Fibroblast of skin of left biceps (primary cell): ENCODE measurements around the gene CTNNB1.
A peak's percentile ranks its signal among the peaks of the same experiment; 100 is the strongest.

ENCODE experiments used
- DNase-seq, 2 experiments: peaks; one replicate each; pipeline ENCODE4 v3.0.0-alpha.2; 2013; ENCODE audit warnings: low read depth in 2 of 2

CTNNB1 gene

DNA sequence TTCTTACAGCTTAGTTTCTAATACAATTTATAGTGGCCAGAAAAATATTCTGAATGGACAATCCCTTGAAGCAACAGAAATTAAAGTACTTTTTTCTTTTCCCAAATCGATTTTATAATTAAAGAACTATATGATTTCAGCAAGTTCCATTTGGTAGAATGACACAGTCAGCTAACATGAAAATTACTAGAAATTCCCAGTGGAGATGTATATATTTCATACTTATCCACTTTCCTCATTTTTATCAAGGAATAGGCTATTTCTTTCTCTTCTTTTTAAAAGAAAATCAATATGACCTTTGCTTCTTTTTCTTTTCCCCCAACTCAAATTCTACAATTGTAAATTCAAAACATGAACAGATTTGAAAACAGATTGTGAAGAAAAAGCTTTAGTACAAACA lies 6.4 kb upstream of the CTNNB1 start:
- DNase-seq: no peak

DNA sequence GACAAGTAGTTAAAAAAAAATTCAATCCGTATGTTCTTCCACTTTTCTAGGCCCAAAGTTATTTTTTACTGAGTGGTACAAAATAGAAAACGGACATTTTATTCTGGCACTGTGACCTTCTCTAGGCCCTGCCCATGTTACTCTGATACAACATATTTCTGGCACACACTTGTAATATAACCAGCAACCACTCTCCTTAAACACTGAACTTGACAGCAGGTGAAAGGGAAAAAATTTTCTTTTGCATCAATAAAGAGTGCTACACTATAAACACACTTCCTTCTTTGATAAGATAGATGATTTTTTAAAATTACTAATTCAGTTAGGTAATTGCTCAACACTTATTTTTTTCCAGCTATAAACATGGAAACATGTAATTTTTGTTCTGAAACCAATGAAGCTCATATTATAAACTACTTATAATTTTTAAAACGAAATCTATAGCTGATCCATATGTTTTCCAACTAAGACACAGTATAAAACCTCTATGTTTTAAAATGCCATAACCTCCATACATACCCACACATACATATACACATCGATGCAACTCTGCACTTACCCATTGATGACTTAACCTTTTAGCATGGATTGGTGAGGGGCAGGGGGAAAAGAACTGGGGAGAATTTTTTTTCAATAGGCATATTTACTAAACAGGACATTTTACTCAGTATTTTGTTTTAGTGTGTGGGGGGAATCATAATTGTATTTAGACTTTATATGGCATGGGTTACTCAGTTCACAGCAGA lies 5.3 kb upstream of the CTNNB1 start:
- no peak for DNase-seq

DNA sequence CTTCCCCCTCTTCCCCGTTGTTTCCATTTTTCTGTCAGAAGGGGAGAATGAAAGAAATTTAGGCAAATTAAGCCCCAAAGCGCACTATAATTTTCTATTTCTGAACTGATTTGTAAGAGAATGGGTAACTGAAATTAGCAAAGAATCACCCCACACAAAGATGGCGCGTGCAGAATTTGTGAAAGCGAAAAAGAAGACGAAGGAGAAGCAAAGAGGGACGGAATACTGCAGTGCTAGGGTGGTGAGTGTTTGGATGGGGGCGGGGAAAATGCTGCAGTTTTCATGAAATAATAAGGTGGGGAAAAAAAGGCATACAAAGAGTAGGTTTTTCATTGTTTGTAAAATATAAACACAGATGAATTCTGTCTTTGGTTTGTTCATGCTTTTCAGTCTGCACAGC lies 4.6 kb upstream of the CTNNB1 start:
- DNase-seq: no peak

DNA sequence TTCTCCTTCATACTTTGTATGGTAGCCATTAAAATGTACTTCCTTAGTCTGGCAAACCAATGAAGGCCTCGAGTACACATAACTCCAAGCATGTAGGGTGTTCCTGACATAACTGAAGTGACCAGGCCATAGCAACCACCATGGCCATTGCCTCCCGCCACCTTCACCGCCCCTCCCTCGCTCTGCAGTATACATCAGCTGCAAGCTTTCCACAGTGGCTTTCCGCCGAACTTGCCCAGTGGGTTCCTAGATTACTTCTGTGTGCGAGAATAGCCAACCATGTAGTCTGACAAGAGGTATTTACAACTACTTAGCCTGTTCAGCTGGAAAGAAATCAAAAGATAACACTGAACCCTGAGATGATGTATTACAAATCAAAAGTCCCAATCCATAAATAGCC lies 3.4 kb upstream of the CTNNB1 start:
- DNase-seq: no peak

DNA sequence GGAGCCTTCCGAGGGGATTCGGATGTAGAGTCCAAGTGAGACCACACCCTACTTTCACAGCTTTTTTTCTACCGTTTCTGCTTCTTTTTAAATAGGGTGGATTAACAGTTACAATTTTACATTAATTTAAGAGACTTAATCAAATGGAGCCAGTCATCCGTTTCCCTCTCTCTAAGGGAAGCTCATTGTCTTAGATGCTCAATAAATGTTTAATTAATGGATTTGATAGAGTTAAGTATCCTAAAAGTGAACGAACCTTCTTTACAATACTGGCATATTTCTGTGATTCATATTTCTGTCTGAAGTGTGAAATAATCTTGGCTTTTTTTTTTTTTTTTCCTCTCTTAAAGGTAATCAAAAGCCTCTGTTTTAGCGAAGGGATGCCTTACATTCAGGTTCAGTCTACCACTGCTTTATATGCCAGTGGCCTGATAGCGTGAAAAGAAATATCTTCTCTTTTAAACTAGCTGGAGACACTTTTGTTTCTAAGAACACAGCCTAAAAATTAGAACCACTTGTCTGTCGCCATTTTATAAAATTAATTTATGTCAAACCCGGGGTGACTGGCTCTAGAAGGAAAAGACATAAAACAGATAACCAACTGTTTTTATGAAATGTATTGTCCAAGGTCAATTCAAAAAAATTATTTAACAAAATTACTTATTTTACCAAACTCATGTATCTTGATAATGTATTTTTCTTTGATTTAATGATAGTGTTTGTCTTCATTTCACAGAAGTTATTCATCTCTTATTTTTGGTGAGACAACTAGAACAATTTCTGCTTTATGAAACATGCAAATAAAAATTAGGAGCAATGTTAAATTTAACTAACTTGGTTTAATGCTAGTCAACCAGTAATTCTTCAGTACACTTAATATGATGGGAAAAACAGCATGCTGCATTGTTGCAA lies 2.5 kb upstream of the CTNNB1 start:
- DNase-seq: no peak

DNA sequence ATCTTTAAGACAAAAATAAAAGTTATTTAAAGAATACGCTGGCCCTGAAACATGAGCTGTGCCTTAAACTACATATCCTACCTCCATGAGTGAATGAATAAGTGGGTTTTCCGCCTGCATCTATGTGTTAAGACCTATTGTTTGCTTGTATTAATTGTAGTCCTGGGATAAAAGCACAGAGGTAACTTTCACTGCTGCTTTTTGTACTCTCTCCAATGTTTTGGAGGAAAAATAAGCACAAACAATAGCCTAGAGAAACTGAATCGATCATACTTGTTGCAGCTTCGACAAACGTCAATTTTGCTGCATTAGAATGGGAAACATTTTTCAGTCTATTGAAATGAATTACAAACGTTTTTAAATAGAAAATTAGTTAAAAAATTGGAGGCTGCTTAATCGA lies 1.3 kb upstream of the CTNNB1 start:
- no peak for DNase-seq

DNA sequence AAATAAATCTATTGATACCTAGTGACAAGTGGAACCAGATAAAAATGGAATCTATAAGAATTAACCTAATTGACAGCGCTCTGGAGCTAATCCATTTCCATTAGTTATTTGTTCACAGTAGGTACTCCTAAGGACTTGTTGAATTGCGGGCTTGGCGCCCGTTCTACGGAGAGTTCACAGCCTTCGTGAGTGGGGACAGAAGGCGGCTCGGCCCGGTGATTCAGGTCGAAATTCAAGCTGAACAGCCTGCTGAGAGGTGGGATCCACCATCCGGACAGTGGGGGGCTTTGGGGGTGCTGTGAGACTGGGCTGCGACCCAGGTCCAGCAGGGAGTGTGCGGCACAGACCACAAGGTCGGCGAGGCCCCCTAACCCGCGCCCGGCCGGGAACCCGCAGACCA lies 779 bp upstream of the CTNNB1 start:
- DNase-seq: no peak

DNA sequence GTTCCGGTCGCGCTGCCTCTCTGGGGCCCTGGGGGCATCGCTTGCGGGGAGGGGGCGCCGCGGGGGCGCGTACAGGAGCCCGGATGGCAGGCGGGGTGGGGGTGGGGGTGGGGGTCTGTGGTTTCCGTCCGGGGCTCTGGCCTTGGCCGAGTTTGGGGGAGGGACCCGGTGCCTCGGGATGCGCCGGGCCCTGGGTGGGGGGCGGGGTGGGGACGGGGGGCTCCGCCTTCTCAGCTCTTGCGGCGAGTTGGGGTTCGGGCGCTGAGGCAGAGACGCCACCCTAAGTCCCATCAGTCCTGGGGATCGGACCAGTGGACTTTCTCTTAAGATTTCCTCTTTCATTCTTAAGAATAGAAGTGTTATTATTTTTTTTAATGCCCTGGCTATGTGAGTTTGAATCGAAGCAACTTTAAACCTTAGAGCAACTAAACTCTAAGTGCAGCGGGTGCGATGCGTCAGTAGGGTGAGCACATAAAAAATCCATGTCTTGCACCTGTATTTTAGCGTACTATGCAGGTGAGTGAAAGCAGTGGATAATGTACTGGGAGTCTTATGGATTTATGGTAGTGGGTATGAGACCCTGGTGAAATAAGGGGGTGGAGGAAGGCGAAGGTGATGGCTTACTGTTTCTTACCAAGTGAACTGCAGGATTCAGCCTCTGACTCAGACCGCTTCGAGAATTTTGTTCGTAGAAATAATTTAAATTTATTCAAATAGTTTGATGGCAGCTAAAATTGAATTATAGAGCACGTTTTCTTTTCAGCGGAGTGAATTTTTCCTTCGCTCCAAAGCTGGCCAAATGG lies 762 bp downstream of the CTNNB1 start:
- no peak for DNase-seq

DNA sequence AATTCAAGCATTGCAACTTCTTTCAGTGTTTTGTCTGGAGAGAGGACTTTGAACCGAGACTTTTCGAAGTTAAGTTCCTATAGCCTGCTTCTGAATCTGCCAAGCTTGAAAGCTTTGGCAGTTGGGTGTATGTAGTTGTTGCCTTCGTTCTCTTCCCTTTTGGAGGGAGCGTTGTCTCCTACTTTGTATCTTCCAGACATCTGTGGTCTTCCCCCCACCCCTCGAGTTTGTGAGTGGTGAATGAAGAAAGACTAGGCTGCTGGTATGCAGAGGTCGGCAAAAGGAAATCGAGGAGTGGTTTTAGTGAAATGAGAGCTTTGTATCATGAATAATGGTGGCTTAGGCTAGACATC lies 1.3 kb downstream of the CTNNB1 start:
- peak in 1 of 2 experiments; percentile 35 for DNase-seq

DNA sequence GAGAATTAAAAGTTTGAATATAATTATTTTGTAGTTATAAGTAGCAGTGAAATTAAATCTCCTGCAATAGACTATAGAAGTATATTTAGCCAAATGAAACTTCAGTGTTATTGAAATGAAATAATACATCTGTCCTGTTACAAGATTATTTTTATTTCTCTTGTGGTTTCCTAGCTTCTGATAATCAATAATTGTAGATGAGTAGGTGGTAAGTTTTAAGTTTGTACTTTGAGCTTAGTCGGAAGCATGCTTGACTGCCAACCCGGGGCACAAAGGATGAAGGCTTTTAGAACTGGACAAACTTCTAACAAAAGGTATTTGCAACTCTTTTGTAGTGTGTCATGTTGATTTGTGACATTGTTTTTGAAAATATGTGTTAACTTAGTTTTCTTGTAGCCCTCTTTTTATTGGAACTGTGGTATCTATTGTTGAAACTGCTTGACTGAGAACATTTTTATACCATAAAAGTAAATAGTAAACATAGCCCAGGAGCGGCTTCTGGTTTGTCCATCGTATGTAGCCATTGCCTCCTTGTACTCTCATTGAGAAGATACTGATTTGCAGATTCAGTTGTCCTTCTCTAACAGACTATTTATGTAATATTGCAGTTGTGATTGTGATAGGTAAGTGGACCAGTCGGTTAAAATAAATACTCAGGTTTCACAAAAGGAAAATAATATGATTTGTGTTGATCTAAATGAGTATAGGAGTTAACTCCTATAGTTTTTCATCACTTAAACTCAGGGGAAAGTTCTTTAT lies 2.9 kb downstream of the CTNNB1 start:
- DNase-seq: no peak

DNA sequence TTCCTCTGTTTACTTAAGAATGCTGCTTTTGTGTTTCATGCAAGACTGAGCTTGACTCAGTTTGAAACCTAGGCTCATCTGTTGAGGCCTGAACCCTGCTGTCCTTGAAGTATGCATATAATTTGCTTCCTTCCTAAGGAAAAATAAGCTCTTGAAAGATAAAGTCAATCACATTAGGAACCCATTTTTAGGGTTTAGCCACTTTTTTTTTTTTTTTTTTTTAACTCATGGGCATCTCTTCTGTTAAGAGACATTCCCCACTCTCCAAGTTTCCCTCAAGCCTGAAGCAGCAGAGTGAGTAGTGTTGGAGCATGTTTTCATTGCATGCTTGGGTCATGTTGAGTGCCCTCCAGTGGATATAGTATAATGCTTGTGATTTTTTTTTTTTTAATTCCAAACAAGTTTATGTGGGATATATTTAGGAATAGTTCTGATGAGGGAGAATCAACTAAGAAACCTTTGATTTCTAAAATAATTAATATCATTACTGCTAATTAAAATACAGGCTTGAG lies 3.6 kb downstream of the CTNNB1 start:
- no peak for DNase-seq

DNA sequence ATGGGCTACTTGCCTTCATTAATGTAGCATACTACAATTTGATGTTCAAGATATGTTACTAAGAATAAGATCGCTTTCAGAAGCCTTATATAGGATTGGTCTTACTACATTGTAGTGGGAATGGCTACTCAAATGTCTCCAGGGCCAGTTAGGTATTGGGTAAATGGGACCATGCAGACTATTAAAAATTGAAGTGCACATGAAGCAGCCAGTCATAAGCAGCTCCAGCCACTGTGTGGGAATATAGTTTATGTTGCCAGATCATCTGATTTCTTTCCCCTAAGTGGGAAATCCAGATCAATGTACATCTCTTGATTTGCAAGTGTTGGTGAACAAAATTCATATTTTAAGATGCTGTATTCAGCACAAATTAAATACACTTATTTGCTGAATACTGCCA lies 5.1 kb downstream of the CTNNB1 start:
- DNase-seq: no peak

DNA sequence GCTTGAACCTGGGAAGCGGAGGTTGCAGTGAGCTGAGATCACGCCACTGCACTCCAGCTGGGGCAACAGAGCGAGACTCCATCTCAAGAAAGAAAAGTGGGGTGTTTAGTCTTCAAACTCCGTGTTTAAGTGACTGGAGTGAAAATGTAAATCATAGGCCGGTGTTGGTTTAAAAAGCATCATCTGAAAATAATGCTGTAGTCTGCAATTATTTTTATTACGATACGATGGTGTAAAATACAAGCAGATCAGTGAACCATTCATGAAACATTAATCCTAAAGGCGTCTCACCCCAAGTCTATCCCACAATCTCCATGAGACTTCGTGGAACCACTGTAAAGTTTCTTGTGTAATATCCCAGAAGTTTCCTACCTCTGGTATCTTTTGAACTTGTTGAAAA lies 6.3 kb downstream of the CTNNB1 start:
- DNase-seq: no peak

DNA sequence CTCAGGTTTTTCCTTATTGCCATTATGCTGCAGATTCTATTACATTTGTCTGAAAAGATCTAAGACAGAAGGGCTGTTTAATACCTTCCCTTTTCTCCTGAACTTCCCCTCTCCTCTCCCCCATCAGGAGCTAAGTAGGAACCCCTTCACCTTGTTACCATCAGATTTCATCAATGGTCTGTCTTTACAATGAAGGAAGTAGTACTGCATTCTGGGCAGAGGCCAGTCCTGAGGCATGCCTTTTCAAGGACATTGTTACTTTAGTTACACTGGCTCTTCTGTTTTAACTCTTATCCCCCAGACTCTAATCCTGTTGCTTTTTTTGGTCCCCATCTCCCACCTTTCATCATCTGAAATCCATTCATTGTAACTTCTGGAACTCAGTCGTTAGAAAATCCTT lies 8.1 kb downstream of the CTNNB1 start:
- no peak for DNase-seq

DNA sequence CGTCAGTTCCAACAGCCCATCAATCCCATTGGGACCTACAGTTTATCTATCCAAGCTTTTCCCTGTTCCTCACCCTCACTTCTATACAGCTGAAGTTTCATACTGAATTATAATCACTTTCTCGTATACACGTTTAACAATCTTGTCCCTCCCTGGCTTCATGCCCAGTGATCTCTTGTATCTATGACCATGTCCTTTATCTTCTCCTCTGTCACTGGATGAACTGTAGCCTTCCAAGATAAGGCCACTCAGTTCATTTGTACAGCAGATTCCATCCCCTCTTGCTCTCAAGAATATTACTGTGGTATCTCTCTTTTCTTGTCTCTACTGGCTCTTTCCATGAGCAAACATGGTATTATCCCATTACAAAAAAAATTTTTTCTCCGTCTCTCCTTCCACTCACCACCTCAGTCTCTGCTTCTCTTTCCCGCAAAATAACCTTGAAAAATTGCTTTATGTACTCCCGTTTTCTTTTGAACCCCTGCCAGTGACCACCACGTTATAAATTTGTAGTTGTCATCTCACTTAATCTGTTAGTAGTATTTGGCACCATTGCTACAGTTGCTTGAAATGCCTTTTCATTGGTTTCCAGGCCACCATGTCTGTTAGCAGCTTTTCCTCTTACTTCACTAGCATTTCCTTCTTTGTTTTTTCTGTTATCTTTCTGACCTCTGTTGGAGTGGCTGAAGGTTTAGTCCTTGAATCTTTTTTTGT lies 9.4 kb downstream of the CTNNB1 start:
- DNase-seq: no peak

DNA sequence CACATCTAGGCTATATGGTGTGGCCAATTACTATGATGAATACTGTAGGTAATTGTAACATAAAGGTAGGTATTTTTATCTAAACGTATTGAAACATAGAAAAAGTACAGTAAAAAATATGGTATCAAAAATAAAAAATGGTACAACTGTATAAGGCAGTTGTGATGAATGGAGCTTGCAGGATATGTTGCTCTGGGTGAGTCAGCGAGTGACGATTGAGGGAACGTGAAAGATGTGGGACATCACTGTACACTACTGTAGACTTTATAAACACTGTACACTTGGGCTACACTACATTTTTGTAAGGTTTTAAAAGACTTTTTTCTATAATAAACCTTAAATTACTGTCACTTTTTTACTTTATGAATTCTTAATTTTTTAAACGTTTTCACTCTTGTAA lies 10.3 kb downstream of the CTNNB1 start:
- DNase-seq: no peak

DNA sequence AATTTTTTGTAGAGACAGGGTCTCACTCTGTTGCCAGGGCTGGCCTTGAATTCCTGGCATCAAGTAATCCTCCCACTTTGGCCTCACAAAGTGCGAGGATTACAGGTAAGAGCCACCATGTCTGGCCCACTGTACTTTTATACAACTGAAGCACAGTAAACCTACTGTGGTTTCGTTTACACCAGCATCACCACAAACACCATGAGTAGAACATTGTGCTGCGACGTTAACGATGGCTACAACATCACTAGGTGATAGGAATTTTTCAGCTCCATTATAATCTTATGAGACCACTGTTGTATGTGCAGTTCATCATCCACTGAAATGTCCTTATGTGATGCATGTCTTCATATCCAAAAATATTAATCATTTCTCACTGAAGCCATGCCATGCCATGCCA lies 11.7 kb downstream of the CTNNB1 start:
- DNase-seq: no peak

DNA sequence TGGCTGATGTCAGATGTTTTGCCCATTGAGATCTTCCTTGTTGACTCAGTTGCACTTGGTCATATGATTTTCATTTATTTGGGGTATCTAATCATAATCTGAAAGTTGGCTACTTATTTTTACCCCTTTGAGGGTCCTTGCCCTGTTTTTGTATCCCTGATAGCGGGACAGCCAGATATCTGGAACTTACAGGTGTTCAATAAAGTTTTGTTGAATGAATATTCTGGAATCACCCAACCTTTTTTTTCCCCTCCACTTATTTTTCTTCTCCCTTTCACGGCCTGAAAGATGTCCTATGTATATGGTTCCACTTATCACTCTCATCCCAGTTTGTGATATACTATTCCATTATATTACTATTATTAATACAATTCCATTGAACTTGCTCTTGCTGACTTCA lies 12.8 kb downstream of the CTNNB1 start:
- no peak for DNase-seq

DNA sequence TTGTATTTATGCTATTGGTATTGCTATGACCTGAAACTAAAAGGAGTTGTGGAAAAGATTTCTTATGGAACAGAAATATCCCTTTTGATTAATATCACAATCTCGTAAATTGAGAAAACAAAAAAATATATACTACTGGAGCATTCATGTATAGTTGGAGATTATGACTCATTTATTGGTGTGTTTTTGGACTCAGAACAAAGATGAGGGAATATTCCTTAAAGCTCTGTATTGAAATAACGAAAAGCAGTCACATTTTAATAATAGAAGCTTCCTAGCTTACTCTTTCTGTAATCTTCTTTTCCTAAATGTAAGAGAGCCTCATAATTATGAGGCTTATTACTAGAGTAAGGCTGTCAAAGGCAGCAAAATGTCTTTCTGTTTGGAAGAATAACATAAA lies 14.3 kb downstream of the CTNNB1 start:
- DNase-seq: no peak

DNA sequence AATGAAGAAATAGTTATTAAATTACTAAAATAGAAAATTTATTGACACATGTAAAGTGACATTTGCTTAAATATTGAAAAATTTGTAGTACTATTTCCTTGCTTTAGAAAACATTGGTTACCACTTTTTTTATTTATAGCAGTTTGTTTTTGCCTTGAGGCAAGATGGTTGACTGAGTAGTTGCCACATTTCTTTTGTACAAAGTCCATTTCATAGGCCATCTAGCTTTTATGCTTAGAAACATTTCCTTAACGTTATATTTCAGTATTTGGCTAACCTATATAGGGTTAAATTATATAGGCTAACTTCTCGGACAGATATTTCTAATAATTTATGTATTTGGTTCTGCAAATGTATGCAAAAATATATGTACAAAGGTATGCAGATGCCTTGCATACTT lies 17.1 kb downstream of the CTNNB1 start:
- DNase-seq: no peak

DNA sequence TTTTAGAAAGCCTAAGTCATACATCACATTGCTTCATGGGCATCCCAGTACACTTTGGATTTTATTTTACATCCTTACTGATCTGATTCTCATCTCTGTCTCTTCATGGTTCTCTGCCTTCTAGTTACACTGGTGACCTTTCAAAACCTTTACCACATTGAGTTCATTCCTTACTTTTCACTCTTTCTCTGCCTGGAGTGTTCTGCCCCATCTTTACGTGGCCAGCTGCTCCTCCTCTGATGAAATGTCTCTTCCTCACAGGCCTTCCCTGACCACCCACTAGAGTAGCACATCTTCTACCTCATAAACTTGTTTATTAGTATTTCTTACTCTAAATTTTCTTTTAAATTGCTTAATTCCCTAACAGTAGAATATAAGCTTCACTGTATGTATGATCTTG lies 17.7 kb downstream of the CTNNB1 start:
- no peak for DNase-seq
